Kidney glomerular epithelial cell (primary cell): ENCODE measurements around the gene SORCS2.

ENCODE experiments used
- DNase-seq: peaks from one replicate; lab custom pipeline; 2025; lab: John Stamatoyannopoulos, UW

SORCS2 gene

GRCh38 chr4:7693237-7693608 is 500.9 kb downstream of the SORCS2 start:
- DNase-seq, result no peak

GRCh38 chr4:7693711-7694110 is 501.4 kb downstream of the SORCS2 start:
- no peak for DNase-seq

- no peak for DNase-seq
Measured at GRCh38 chr4:7694324-7694723, 502.0 kb downstream of the SORCS2 start.

- DNase-seq, result no peak
Measured at GRCh38 chr4:7697343-7697742, 505.0 kb downstream of the SORCS2 start.

- no peak for DNase-seq
Measured at GRCh38 chr4:7697821-7698220, 505.5 kb downstream of the SORCS2 start.

- DNase-seq, result no peak
Measured at GRCh38 chr4:7698584-7698983, 506.2 kb downstream of the SORCS2 start.

- DNase-seq, result no peak
Measured at GRCh38 chr4:7699031-7699430, 506.7 kb downstream of the SORCS2 start.

- DNase-seq, result no peak
Measured at GRCh38 chr4:7699825-7700224, 507.5 kb downstream of the SORCS2 start.

- no peak for DNase-seq
Measured at GRCh38 chr4:7700665-7701064, 508.3 kb downstream of the SORCS2 start.

GRCh38 chr4:7701866-7702649 is 509.7 kb downstream of the SORCS2 start:
- DNase-seq, result no peak

GRCh38 chr4:7703688-7704087 is 511.4 kb downstream of the SORCS2 start:
- no peak for DNase-seq

- no peak for DNase-seq
Measured at GRCh38 chr4:7704091-7704490, 511.8 kb downstream of the SORCS2 start.

GRCh38 chr4:7704625-7705024 is 512.3 kb downstream of the SORCS2 start:
- DNase-seq, result no peak

GRCh38 chr4:7705062-7705461 is 512.7 kb downstream of the SORCS2 start:
- no peak for DNase-seq

GRCh38 chr4:7705593-7705992 is 513.3 kb downstream of the SORCS2 start:
- no peak for DNase-seq

GRCh38 chr4:7708238-7708637 is 515.9 kb downstream of the SORCS2 start:
- no peak for DNase-seq

GRCh38 chr4:7708981-7709380 is 516.6 kb downstream of the SORCS2 start:
- no peak for DNase-seq

GRCh38 chr4:7709431-7709830 is 517.1 kb downstream of the SORCS2 start:
- no peak for DNase-seq

- no peak for DNase-seq
Measured at GRCh38 chr4:7710126-7710525, 517.8 kb downstream of the SORCS2 start.

GRCh38 chr4:7710576-7711306 is 518.4 kb downstream of the SORCS2 start:
- DNase-seq, result no peak

GRCh38 chr4:7711307-7711963 is 519.1 kb downstream of the SORCS2 start:
- no peak for DNase-seq

- no peak for DNase-seq
Measured at GRCh38 chr4:7712021-7712671, 519.8 kb downstream of the SORCS2 start.

GRCh38 chr4:7713757-7714156 is 521.4 kb downstream of the SORCS2 start:
- no peak for DNase-seq
